ENCODE results near the gene PABPC1L.
"Not testable (repeated sequence)": the region's sequence is repeated elsewhere in the genome, so short reads cannot be mapped to it uniquely, and the experiment has no call there.

PABPC1L gene

GRCh38 chr20:44909872-44910689 is at the start of gene PABPC1L:
Gene PABPC1L, plus strand, starts transcription at chr20:44910060. Its CDS starts 84 bp downstream, at chr20:44910144.
- DNase-seq (ENCODE audit: low read depth), result peak; percentile 66

GRCh38 chr20:44861531-44862006 is 48.3 kb upstream of the PABPC1L start:
- DNase-seq (ENCODE audit: low read depth), result no peak

- DNase-seq (ENCODE audit: low read depth), result no peak
Measured at GRCh38 chr20:44862286-44862685, 47.6 kb upstream of the PABPC1L start.

GRCh38 chr20:44863365-44864084 is 46.3 kb upstream of the PABPC1L start:
- DNase-seq (ENCODE audit: low read depth), result not testable (repeated sequence)

- not testable (repeated sequence) for DNase-seq (ENCODE audit: low read depth)
Measured at GRCh38 chr20:44864493-44864892, 45.4 kb upstream of the PABPC1L start.

DNA sequence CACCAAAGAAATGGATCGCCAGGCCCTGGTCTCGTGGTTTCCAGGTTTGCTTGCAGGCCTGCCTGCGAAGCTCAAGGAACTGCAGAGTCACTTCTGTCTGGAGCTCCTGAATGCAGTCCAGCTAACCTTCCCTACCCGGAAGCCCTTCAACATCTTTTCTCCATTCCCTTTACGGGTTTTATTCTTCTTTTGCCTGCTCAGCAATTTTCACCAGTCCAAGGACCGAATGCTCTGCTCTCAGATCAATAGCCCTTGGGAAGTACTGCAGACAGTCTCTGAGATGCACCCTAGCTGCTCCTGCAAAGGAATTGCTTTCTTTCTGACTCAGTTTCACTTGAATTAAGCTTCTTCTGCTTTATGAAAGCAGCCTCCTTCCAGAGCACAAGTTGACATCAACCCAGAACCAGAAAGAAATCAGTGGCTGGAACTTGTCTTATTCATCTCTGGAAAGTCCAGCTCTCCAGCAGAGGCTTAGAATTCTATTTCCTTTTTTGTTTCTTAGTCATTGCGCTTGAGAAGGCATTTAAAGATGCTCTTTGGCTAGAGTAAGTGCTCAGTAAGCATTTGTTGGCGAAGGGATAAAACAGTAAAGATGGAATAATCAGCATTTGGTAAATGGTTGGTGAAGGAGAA is 43.0 kb upstream of the PABPC1L start:
- DNase-seq (ENCODE audit: low read depth), result no peak

GRCh38 chr20:44869471-44869870 is 40.4 kb upstream of the PABPC1L start:
- DNase-seq (ENCODE audit: low read depth), result no peak

DNA sequence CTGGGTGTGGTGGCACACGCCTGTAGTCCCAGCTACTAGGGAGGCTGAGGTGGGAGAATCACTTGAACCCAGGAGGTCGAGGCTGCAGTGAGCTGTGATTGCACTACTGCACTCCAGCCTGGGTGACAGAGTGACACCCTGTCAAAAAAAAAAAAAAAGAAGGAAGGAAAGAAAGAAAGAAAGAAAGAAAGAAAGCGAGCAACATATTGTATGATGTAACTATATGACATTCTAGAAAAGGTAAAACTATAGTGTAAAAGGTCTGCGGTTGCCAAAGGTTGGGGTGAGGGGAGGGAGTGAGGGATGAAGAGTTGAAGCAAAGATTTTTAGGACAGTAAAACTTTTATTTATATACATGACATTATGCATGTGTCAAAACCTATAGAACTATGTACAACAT is 27.5 kb upstream of the PABPC1L start:
- DNase-seq (ENCODE audit: low read depth), result not testable (repeated sequence)

GRCh38 chr20:44883214-44883902 is 26.5 kb upstream of the PABPC1L start:
- DNase-seq (ENCODE audit: low read depth), result no peak

DNA sequence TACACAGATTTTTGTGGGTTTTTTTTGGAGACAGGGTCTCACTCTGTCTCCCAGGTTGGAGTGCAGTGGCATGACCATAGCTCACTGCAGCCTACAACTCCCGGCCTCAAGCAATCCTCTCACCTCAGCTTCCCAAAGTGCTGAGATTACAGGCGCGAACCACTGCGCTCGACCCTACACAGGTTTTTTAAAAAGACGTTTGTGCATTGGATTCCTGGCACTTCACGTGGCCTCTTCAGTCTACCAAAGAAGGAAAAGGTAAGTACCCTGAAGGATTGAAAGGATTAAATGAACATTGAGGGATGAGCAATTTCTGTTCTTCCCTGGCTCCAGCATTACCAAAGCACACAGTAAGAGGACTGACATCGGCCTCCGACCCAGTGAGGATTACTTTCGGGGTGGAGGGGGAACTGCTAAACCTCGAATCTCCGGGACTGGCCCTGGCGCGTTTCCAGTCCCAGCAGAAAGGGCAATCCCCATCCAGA is 24.9 kb upstream of the PABPC1L start:
- DNase-seq (ENCODE audit: low read depth), result no peak

GRCh38 chr20:44885392-44886265 is 24.2 kb upstream of the PABPC1L start, which contains the start of gene YWHAB:
Gene YWHAB, plus strand, starts transcription at chr20:44885705. Its CDS starts 15,829 bp downstream, at chr20:44901534.
- DNase-seq (ENCODE audit: low read depth), result peak; percentile 94

DNA sequence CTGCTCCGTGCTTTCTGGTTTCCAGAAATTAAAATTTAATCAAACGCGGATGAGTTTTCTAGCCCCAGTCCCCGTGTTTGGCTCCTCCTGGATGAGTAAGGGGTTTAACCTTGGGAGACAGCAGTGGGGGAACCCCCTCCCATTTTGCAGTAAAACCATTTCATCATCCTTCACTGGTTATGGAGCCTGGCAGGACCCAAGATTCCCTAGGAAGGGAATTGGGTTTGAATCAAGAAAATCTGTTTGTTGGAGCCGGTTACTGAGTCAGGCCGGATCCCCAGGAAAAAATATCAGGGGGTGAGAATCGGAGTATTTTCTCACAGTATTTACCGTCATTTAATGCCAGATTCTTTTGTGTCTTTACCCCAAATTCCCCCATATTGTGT is 23.6 kb upstream of the PABPC1L start:
- DNase-seq (ENCODE audit: low read depth), result no peak

- no peak for DNase-seq (ENCODE audit: low read depth)
Measured at GRCh38 chr20:44886828-44887227, 23.0 kb upstream of the PABPC1L start.

GRCh38 chr20:44887466-44887865 is 22.4 kb upstream of the PABPC1L start:
- DNase-seq (ENCODE audit: low read depth), result no peak

DNA sequence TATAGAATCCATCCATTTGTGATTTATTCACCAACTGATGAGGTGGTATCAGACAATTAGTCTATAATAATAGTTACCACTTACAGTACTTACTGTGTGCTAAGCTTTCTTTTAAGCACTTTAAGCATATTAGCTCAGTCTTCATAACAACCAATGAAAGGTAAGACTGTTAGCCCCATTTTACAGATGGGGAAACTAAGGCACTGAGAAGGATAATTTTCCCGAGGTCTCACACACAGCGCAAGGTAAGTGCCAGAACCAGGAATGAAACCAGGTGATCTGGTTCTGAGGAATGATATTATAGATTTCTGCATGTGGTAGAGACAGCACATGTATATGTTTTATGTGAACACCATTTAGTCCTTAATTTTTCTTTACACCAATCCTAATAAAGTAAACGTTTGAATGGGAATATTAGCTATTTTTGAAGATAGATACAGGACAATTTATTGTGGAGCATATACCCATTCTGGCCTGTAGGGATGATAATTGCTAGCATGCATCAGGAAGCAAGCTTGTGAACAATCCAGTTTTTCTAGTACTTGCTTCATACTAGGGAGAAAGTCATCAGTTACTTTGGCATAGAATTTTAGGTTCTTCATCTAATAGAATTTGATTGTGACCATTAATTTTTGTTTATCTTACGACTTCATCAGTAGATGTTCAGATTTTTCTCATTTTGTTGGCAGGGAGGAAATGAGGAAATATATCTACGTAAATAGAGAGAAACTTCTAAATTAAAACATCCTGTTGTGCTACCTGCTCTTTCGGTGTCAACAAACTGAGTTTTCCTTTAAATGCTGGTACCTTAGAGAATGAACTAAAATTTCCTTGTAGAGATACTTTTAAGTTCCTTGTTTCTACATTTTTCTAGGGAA is 21.4 kb upstream of the PABPC1L start:
- DNase-seq (ENCODE audit: low read depth), result no peak

DNA sequence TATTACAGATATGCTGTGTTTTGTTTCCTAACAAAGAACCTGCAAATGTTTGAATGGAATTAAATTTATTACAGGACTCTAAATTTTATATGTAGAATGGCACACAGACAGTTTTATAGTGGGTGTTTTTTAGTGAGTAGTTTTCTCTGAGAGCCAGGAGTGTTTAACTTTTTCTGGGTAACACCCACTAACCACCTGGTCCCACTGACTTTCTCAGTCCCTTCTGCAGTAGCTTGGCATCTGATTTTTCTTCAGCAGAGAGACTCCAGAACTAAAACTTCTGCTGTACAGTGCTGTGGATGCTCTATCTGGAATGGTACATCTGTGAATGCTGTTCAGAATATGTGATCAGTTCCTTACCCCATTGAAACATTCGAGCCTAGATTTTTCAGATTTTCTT is 18.0 kb upstream of the PABPC1L start:
- no peak for DNase-seq (ENCODE audit: low read depth)

DNA sequence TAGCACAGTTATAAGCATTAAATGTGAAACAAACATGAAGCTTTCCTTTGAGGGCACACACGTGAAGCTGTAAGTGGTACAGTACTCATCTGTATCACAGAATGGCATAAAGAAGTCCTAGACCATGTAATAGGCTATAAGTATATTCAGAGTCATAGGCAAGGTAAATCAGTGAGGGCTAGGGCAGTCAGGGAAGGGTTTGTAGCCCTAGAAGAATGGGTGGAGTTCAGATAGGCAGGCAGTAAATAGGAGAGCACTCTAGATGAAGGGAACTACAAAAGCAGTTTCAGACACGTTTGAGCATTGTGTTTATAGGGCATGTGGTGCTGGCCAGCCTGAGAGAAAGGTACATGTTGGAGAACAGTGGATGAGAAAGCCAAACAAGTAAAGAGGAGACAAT is 14.9 kb upstream of the PABPC1L start:
- no peak for DNase-seq (ENCODE audit: low read depth)

GRCh38 chr20:44896583-44896982 is 13.3 kb upstream of the PABPC1L start:
- no peak for DNase-seq (ENCODE audit: low read depth)

GRCh38 chr20:44897133-44897532 is 12.7 kb upstream of the PABPC1L start:
- no peak for DNase-seq (ENCODE audit: low read depth)

All from stimulated activated CD8-positive, alpha-beta memory T cell treated with anti-CD3 and anti-CD28 coated beads, Interleukin-12 subunit alpha, Interleukin-12 subunit beta, amount 100 ng/mL, for 1 hour (primary cell).